GM21825 (cell line): ENCODE data around the gene ARHGAP32.

ENCODE experiments used
- ATAC-seq: cut with Tn5 transposase; IDR thresholded peaks from one replicate; pipeline ENCODE4 v1.9.1; 2021; ENCODE audit warnings: mild to moderate bottlenecking, moderate library complexity; ENCODE audit not compliant: unreplicated experiment

ARHGAP32 gene

DNA sequence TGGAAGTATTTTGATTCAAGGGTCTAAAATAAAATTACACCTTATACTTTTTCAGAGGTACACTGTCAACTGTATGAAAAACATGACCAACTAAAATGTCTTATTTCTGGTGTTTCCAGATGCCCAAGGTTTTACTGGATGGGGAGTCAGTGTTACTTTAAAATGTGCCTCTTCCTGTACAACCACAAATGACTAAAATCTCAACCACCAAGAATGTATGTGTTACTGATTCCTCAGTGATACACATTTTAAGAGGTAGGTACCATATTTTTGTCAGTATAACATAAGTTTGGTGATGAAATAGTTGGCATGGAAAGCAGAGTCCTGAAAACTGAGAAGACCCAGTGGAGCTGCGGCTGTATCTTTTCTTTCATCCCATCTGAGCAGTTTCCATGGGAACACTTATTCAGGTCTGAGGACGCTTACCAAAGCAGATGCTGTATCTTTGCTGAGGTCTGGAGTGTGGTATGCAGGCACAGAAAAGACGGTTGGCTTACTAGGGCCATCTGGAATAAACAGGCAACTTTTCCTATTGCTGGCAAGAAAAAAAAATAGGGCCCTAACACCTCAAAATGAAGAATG, 228.3 kb downstream of the ARHGAP32 start:
- no peak for ATAC-seq

DNA sequence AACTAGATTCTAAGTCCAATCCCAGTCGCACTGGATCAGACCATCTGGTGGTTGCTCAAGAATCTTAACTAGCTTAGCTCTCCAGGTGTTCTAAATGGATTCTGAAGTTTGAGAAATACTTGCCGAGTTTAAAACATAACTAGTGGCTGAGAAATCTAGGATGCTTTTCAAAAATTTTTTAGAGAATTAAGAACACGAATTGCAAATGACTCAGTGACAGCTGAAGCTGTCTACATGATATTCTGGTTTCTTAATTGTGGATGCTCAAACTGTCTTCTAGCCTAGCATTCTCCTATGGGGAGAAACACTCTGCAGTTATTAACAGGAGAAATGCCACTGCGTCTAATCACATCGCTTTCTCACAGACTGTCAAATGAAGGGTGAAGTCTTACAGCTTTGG, 229.2 kb downstream of the ARHGAP32 start:
- ATAC-seq: no peak

DNA sequence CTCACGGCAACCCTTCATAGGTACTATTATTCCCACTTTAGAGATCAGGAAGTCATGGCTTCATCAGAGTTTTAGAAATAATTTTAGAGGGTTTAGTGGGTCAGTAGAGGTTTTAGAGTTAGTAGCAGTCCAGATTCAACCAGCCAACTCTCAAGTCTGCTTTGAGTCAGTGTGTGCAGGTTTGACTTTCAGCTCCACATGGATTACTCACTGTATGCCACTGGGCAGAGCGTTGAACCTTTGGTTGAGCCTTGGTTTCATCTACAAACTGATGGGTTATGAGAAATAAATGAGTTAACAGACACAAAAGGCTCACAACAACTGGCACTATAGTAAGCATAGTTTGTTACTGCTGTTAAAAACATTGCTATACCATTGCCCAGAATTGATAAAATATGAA, 230.5 kb downstream of the ARHGAP32 start:
- no peak for ATAC-seq

DNA sequence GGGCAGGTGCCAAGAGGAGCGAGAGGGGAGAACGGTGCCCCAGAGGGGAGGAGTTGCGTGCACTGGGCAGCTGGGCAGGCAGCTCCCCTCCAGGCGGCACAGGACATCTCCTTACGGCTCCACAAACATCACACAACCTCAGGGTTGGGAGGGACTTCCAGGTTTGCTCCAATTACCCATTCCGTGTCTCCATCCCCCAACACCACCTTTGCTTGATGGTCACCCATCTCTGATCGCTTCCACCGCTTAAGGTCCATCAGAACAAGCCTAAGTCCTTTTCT, 235.0 kb downstream of the ARHGAP32 start:
- no peak for ATAC-seq

DNA sequence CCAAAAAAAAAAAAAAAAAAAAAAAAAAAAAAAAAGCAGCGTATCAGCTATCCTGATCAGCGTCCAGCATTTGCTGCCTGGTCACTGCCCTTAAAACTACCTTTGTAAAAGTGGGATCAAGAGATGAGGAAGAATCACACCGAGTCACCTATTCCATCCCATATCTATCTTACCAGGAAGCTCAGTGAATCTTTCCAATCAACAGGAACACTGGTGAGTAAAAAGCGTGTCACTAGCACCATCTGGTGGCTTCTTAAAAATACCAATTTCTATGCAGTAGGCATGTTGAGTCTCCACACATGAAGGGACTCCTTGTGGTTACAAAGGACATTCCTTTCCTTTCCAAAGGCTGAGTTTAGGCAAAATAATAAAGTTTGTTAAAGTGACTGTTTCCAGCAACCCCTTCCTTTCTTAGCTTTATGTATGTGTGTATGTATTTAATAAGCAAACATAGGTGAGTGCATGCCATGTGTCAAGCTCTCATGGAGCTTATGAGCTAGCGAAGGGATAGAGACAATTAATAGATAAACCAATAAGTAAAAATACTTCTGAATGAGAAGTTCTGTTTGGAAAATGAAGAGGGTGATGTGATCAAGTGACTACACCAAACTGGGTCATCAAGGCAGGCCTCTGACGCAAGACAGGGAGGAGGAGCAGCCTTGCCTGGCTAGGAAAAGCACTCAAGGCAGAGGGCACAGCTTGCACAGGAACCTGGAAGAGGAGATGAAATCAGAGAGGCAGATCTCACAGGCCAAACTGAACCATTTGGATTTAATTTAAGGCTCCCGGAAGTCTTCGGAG, 235.5 kb downstream of the ARHGAP32 start:
- ATAC-seq: peak; percentile 80

DNA sequence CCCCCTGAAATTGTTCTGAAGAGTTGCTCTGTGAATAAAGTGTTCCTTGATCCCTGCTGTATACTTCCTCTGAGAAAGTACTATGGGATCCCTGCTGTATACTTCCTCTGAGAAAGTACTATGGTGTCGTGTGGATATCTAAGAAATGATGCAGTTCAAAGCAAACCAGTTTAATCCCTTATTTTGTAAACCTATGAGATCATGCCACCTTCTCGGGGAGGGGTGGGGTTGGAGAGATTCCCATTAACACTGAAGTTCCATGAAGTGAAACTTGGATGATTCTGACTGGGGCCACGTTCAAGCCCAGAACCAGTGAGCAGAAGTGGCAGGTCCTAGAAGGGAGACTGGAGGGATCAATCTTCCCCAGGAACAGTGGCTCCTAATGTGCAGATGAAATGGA, 236.5 kb downstream of the ARHGAP32 start:
- no peak for ATAC-seq

DNA sequence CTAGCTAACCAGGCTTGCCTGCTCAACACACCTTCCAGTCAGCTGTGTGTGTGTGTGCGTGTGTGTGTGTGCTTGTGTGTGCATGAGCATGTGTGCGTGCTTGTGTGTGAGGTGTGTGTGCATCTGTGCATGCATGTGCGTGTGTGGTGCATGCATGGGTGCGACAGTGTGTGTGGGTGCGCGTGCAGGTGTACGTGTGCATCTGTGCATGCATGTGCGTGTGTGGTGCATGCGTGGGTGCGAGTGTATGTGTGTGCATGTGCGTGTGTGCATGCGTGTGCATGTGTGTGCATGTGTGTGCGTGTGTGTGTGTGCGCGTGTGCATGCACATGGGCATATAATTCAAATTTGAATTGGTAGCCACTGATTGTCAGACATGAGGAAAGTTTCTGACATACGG, 239.0 kb downstream of the ARHGAP32 start:
- no peak for ATAC-seq

DNA sequence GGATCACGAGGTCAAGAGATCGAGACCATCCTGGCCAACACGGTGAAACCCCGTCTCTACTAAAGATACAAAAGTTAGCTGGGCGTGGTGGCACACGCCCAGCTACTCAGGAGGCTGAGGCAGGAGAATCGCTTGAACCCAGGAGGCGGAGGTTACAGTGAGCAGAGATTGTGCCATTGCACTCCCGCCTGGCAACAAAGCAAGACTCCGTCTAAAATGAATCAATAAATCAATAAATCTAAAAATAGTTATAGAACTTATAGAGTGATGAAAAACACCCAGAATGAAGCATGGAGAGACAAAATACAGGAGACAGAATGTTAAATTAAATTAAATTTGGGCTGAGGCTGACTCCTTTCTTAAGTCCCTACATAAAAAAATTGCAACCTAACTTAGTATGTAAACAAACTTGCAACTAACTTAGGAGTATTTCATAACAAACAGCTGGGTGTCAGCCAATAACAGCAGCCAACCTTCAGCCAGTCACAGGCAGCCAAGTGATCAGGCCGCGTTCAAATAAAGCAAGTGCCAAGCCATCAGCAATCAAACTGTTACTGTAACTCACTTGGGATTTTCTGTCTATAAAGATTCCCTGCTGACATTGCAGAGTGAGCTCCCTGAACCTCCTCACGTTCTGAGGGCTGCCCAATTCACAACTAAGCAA, 242.2 kb downstream of the ARHGAP32 start:
- ATAC-seq: no peak

DNA sequence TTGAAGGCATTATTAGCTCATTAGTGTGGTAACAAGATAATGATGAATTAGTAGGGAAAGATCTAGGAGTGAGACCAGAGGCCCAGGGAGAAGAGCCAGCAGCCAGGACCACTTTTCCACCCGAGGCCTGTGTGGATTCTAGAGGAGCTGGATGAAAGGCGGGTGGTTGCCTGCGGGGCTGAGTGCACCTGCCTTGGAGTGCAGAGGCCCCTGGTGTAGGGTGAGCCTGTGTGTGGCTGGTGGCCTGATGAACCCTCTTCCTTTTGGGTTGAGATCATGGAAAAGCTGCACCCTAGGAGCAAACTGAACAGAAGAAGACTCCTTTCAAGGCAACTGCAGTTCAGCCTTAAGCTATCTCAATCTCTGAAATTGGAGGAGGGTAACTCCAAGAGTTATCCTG, 243.5 kb downstream of the ARHGAP32 start:
- no peak for ATAC-seq

DNA sequence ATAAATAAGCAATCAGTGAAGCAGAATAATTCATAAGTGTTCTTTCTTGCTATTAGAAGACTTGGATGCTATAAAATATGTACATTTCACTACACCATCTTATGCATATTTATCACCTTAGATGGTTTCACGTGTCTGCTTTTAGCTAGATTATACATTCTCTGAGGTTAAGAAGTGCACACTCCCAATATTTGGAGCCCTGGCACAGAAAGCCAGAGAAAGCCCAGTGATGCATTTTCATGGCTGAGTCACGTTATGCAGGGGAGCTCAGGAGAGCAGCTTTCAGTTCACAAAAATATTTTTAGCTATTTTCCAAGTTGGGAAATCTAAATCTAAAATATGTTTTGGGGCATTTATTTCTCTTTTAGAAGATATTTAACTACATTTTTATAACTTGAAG, 244.4 kb downstream of the ARHGAP32 start:
- ATAC-seq: no peak

DNA sequence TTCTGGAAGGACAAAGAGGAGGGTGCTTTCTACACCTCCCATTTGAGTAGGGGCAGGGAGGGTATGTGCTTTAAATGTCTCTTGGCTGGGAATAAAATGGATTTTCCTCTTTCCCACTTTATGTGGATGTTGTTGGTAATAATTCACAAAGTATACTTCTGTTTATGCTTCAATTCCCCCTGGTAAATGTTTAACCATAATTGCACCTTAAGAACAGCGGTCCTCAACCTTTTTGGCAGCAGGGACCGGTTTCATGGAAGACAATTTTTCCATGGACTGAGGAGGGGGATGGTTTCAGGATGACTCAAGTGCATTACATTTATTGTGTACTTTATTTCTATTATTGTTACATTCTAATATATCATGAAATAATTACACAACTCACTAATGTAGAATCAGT, 245.5 kb downstream of the ARHGAP32 start:
- ATAC-seq: no peak

DNA sequence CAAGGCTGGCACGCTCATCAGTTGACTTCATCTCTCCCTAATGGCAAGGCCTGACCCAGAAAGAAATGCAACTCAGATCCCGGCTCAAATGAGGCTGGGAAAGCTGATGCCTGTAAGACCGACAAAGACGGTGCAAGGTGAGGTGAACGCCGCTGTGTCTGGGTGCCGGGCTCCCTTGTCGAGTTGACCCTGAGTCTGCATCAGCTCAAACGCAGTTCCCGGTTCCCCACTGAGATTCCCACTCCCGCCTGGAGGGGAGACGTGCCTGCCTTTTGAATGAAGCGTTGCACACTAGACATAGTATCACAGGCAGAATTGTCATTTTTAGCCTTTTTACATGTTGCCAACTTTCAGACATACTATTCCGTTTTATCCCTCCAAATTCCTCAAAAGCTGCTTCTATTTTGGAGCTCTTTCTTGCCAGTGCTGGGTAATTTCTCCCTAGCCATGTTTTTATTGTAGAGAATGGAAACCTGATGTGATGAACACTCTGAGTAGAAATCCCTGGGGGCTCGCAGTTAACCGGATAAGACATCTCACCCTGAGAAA, 248.6 kb downstream of the ARHGAP32 start:
- ATAC-seq: no peak

DNA sequence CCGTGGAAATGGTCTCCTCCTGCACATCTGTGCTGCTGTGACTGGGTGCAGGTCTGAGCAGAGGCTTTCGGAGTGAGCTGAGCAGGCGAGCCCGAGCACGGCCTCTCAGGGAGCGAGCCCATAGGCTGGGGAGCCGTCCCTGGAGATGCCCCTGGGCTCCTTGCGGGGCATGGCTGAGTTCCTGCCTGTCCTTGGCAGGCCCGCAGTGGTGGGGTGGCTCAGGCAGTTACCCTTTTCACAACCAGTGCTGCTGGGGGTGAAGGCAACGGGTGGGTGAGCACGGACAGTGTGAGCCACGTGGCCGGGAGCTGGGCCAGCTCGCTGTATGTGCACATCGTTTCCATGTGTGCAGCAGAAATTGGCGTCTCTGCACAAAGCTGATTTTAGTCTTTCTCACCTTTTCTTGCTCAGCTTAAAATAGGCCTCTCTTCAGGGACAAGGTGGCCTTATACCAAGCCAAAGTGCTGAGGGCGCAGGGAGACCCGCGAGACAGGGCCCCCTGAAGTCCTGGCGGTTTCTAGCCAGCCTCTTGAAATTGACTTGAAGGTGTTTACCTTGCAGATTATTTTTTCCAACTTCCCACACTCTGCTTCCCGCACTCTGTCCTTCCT, 249.2 kb downstream of the ARHGAP32 start, which contains the start of gene TP53AIP1:
TP53AIP1 (minus strand) TSS at position 55 of the 611 bp plus-strand sequence. CDS start 5,053 bp downstream, outside the sequence.
- ATAC-seq: no peak

DNA sequence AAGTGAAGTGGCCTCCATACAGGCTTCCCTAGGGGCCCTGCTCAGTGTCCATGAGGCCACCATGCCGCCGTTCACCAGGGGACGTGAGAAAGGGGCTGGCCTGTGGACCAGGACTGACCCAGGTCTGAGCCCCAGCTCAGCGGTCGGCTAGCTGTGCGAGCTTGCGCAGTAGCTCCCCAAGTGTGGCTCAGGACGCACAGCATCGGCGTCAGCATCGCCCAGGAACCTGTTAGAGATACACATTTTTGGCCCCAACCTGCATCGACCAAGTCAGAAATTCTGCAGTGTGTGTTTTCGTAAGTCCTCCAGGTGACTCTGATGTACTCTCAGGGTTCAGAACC, 249.9 kb downstream of the ARHGAP32 start:
- ATAC-seq: no peak

DNA sequence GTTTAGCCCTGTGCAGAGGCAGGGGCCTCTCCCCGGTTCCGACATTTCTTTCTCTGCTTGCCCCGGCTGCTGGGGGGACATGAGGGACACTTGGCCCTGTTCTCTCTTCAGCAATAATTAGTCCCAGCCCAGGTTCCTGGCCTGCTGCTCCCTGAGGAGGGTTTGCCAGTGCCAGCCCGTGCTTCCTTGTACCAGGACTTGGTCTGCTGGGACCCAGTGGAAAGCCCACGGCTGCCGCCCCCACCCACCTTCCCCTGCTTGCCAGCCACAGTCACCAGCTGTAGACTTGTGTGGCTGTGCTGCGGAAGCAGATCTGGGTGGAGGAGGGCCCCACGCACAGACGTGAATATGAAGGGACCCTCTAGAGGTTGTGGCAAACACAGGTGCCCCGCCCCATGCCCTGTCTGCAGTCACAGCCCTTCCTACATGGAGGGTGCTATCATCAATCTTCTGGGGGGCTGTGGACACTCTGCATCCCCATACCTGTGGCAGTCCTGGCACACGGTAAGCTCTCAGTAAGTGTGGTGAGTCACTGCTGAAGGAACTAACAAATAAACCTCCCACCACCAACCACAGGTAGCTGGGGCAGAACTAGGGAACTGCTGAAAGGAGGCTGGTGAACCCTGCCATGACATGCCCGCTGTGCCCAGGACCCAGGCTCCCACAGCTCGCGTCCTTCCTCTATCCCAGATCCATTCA, 250.4 kb downstream of the ARHGAP32 start:
- no peak for ATAC-seq

DNA sequence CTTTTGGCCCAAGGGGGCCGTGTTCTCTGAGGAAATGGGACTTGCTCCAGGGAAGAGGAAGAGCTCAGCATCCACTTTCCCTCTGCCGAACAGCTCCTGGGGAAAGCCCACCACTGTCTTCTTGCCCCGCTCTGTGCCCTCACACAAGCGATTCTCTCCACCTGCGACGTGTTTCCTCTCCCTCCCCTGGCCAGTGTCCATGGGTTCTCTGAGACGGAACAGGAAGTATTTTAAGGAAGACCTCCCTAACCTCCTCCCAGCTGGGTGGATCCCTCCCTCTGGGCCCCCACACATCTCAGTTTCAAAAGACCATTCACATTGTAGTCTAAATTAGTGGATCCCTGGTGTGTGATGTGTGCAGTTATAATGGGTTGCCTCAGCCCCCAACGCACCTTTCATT, 251.0 kb downstream of the ARHGAP32 start:
- no peak for ATAC-seq

DNA sequence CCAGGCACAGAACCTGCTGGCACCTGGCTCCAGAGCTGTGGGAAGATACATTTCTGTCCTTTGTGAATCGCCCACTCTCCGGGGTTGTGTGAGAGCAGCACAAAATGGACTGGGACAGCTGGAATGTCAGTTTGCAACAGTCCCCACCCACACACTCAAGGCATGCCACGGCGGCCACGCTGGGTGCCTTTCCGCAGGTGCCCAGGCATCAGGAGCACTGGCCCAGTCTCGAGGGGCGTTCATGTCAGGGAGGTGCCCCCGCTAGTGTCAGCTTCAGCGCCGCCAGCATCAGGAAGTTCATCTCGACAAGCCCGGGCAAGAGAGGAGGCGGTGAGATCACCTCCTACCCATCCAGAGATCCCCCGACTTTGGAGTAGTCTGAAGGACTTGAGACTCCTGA, 251.5 kb downstream of the ARHGAP32 start:
- no peak for ATAC-seq

DNA sequence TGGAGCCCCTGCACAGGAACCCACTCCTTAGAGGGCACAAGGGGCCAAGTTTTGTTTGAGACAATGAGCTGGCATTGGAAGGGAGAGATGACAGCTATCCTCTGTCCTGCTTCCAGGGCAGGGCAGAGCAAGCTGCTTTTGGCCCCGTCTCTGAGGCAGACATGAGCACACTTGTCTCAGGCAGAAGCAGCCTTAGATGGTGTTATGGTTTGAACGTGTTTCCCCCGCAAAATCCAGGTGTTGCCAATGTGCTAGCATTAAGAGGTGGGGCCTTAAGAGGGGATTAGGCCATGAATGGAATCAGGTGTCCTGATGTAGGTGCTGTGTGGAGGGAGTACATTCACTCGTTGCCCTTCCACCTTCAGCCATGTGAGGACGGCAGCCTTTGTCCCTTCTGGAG, 252.0 kb downstream of the ARHGAP32 start:
- no peak for ATAC-seq

DNA sequence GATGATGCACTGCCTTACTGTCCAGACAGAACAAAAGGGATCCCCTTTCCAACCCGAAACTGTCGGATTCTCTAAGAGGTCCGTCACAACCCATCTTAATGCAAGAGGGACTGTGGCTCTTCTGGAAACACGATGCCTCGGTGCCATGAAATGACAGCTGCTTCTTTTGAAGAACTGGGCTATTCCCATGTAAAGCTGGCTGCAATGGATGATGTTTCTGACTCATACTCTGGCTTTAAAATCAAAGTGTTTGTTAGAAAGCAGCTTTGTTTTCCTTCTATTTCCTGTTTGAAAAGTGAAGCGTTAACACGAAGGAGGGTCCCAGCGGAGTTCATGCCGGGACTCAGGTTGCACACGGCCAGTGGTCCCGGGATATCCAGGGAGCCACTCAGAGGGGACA, 252.5 kb downstream of the ARHGAP32 start:
- ATAC-seq: no peak

DNA sequence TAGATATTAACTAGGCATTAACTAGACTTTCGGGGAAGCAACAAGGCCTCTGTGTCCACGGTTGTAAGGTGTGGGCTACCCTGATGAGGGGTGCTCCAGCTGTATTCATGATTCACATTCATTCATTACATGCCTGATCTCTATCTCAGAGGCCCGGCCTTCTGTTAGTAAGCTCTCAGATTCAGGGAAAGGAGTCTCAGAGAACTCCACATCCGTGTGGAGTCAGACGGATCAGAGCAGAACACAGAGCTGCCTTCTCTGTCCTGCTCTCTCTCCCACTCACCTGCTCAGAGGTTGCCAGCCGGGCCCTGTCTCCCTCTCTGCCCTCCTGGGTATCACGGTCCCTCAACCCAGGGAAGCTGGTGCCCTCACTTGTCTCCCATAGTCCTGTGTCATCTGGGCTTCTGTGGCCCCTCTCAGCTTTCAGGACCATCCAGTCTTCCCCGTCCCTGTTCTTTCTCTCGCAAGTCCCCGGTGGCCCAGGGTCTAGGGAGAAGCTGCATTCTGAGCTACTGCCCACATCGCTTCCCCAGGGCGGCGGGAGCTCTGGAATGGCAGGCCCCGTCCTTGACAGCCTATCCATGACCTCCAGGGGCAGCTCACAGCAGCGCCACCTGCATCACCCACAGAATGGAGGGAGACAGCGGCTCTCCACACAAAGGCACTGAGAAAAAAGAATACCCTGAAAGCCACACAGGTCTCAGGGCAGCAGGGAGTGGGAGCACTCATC, 253.8 kb downstream of the ARHGAP32 start:
- ATAC-seq: no peak
